Fibroblast of villous mesenchyme (primary cell): ENCODE measurements around the gene PHLPP1. TPM values are rescaled to one million over a fixed set of nuclear protein-coding genes. Genes with fewer than 3 reads are reported as not detected.

Source experiments
- DNase-seq: peaks from one replicate; pipeline ENCODE4 v3.0.0-alpha.2; 2010; ENCODE audit warnings: low read depth
- H3K4me3 ChIP-seq: 2 replicates; pipeline ENCODE4 v1.5.1; 2011; ENCODE audit warnings: low read depth, mild to moderate bottlenecking, low read length
- total RNA-seq: library from RNA; depleted of rRNA; stranded (reverse); fragments of >200 nt; gene quantifications from 2 replicates; pipeline ENCODE4 v1.2.3, GENCODE V29; 2012
- TF ChIP-seq, protein P1 (sequence below): IDR thresholded peaks from 2 replicates; pipeline ENCODE4 v1.5.1; 2012; ENCODE audit warnings: low read depth, mild to moderate bottlenecking, low read length; ENCODE audit not compliant: insufficient read depth

The PHLPP1 gene
- total RNA-seq, 1 donor: 4.7 TPM

DNA sequence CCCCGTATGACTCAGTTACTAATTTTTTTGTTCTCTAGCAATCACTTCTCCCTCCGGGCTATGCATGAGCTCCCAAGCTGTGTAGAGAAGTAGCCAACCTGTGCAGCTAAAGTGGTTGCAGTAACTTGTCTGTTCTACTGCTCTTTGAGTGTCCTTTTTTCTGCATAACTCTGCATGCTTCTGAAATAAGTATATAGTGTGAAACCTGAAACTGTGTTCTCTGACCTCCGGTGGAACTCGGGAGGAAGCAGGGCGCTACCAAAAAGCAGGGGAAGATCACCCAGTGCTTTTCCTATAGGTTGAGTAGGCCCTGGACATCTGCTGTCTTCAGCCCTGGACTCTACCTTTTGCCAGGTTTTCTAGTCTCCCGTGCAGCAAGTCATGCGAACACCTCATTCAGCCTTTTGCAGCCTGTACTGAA is 47.8 kb downstream of the PHLPP1 start:
- no peak for DNase-seq
- TF ChIP-seq, protein P1, sequence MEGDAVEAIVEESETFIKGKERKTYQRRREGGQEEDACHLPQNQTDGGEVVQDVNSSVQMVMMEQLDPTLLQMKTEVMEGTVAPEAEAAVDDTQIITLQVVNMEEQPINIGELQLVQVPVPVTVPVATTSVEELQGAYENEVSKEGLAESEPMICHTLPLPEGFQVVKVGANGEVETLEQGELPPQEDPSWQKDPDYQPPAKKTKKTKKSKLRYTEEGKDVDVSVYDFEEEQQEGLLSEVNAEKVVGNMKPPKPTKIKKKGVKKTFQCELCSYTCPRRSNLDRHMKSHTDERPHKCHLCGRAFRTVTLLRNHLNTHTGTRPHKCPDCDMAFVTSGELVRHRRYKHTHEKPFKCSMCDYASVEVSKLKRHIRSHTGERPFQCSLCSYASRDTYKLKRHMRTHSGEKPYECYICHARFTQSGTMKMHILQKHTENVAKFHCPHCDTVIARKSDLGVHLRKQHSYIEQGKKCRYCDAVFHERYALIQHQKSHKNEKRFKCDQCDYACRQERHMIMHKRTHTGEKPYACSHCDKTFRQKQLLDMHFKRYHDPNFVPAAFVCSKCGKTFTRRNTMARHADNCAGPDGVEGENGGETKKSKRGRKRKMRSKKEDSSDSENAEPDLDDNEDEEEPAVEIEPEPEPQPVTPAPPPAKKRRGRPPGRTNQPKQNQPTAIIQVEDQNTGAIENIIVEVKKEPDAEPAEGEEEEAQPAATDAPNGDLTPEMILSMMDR: no peak

DNA sequence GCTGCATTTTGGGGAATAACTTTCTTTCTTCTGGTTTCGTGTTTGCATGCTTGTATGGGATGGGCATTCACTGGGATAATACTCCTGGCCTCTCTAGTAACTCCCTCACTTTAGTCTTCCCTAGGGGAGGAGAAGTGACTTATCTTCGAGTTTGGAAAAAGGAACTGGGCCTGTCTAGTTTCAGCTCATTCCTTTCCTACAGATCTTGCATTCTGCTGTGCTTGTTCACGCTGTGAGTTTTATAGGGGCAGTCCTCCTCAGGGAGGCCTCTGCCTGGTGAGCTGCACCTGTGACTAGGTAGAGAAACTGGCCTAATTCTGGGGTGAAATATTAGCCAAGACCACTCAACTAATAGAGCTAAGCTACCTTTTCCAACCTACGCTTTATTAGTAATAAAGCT is 50.9 kb downstream of the PHLPP1 start:
- H3K4me3 ChIP-seq: no peak overlapping the region
- no peak for DNase-seq
- TF ChIP-seq, protein P1: no peak

More for the DNA sequence above, 47.8 kb downstream of the PHLPP1 start:
- H3K4me3 ChIP-seq: no peak overlapping the region

DNA sequence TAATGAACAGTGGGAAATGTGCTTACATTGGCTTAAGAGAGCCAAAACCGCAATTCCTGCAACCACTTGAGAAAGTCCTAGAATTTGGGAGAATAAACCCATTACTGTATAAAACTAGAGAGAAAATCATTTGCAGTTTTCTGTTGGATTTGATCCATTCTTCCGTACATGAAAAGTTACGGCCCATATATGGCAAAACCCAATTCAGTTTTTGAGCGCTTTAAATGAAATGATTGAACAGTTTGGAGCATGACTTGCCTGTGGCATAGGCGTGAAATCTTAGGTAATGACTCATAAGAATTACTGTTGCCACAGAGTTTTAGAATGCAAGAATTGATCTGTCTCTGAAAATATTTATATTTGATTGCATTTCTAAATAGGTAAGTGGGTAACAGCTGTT is 52.0 kb downstream of the PHLPP1 start:
- no peak for DNase-seq
- TF ChIP-seq, protein P1: no peak
- H3K4me3 ChIP-seq: no peak overlapping the region

DNA sequence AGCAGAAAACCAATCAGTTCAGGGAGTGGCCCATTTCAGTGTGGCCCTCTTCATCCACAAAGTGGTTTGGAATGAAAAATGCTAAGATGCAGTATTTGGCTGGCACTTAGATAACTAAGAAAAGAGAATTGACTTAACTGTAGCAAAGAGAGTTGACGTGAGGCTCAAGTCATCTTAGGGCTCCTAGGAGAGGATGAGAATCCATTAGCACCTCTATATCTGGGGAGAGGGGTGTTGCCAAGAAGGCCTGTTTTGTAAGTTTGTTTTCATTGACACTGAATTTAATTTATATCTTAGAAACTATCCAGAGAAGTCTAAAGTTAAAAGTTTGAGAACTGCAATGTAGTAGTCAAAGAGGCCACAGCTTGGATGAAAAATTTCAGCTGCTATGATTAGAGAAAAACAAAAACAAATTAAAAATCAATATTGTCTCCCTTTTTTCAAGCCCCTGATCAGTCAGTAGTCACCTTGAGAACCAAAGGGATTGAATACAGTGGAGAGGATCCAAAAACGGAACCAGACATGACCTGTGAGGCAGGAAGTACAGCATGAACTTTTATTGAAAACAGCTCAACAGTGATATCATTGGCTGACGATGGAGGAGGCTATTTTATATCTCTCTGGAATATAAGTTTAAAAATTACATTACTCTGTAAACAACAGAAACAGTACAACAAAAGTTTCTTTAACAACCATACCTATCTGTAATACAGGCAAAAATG is 52.7 kb downstream of the PHLPP1 start:
- TF ChIP-seq, protein P1: no peak
- no peak for DNase-seq
- H3K4me3 ChIP-seq: no peak overlapping the region

DNA sequence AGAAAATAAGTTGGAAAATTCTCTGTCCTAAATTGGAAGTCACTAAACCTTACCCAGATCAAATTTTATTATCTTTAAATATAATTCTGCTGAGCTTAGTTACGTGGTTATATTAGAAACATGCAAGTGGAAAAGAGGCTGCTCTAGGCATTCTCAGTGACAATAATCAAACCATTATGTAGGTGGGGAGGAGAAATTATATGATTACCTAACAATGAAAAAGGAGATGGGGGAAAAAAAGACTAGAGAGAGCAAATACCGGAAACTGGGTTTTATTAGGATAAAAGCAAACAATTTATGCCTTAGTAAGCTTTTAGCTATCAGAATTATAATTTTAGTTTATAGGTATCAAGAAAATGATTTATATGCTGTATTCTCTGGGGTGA is 53.2 kb downstream of the PHLPP1 start:
- DNase-seq: no peak

DNA sequence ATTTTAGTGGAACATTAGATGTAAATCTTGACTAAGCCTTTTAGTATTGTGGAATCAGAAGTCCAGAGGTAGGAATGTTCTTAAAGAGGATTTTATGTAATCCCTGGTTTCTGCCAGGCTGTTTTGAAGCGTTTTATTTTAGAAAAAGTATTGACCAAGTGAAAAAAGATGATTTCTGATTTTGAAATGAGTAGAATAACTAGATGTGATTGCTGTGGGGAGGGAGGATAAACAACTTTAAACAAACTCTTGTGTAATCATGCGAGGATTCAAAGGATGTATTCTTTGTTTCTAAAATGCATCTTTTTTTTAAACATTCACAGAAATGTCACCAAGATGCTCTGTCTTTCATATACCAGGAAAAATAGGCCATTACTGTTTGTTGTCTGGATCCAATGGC is 53.9 kb downstream of the PHLPP1 start:
- TF ChIP-seq, protein P1: no peak
- no peak overlapping the region for H3K4me3 ChIP-seq
- DNase-seq: no peak

More for the DNA sequence above, 53.2 kb downstream of the PHLPP1 start:
- TF ChIP-seq, protein P1: no peak
- H3K4me3 ChIP-seq: no peak overlapping the region
